BE2C (cell line): Measurements from ENCODE around the gene CHL1.

Source experiments
- DNase-seq: peaks from one replicate; pipeline ENCODE4 v3.0.0-alpha.2; 2020
- H3K27me3 ChIP-seq: fragments of 250-450 bp; sonication (Bioruptor Pico); 2 replicates; pipeline ENCODE4 v1.5.1; 2020; ENCODE audit warnings: mild to moderate bottlenecking
- H3K36me3 ChIP-seq: fragments of 250-450 bp; sonication (Bioruptor Pico); 2 replicates; pipeline ENCODE4 v1.5.1; 2020; ENCODE audit warnings: mild to moderate bottlenecking
- H3K4me1 ChIP-seq: fragments of 250-450 bp; sonication (Bioruptor Pico); 2 replicates; pipeline ENCODE4 v1.5.1; 2020
- H3K4me3 ChIP-seq: 2 replicates; pipeline ENCODE4 v1.5.1; 2011; ENCODE audit warnings: low read depth, low read length
- H3K9me3 ChIP-seq: fragments of 250-450 bp; sonication (Bioruptor Pico); 2 replicates; pipeline ENCODE4 v1.5.1; 2020
- CTCF ChIP-seq: IDR thresholded peaks from 2 replicates; pipeline ENCODE4 v1.5.1; 2012; ENCODE audit warnings: mild to moderate bottlenecking, low read depth, low read length

CHL1 gene

GRCh38 chr3:173886-174285 is 22.7 kb upstream of the CHL1 start:
- no peak for DNase-seq
- H3K4me1 ChIP-seq, result no peaks in the 10 kb centered on the region
- H3K4me3 ChIP-seq, result no peak overlapping the region
- H3K9me3 ChIP-seq, result no peaks in the 10 kb centered on the region
- no peak for TF ChIP-seq CTCF
- H3K27me3 ChIP-seq, result no peaks in the 10 kb centered on the region
- H3K36me3 ChIP-seq, result no peaks in the 10 kb centered on the region

GRCh38 chr3:184976-185375 is 11.6 kb upstream of the CHL1 start:
- Histone ChIP-seq H3K9me3 (no peaks in the 10 kb centered on the region), H3K4me1 (no peaks in the 10 kb centered on the region), H3K27me3 (no peaks in the 10 kb centered on the region), H3K36me3 (no peaks in the 10 kb centered on the region), H3K4me3 (no peak overlapping the region)
- DNase-seq, result no peak
- TF ChIP-seq CTCF, result no peak

- Histone ChIP-seq H3K4me1 (no peaks in the 10 kb centered on the region), H3K36me3 (no peaks in the 10 kb centered on the region), H3K4me3 (no peak overlapping the region), H3K27me3 (peaks cover 16% of the 10 kb centered on the region), H3K9me3 (no peaks in the 10 kb centered on the region)
- no peak for DNase-seq
- TF ChIP-seq CTCF, result no peak
Measured at GRCh38 chr3:192215-192929, 4.2 kb upstream of the CHL1 start.

- Histone ChIP-seq H3K27me3 (peaks cover 24% of the 10 kb centered on the region), H3K9me3 (no peaks in the 10 kb centered on the region), H3K4me3 (no peak overlapping the region), H3K36me3 (no peaks in the 10 kb centered on the region), H3K4me1 (no peaks in the 10 kb centered on the region)
- no peak for DNase-seq
- no peak for TF ChIP-seq CTCF
Measured at GRCh38 chr3:194001-194400, 2.6 kb upstream of the CHL1 start.

GRCh38 chr3:194421-194820 is 2.1 kb upstream of the CHL1 start:
- DNase-seq, result no peak
- no peaks in the 10 kb centered on the region for H3K36me3 ChIP-seq
- no peaks in the 10 kb centered on the region for H3K9me3 ChIP-seq
- peaks cover 24% of the 10 kb centered on the region for H3K27me3 ChIP-seq
- no peak for TF ChIP-seq CTCF
- no peak overlapping the region for H3K4me3 ChIP-seq
- no peaks in the 10 kb centered on the region for H3K4me1 ChIP-seq

- no peak overlapping the region for H3K4me3 ChIP-seq
- DNase-seq, result no peak
- no peak for TF ChIP-seq CTCF
- no peaks in the 10 kb centered on the region for H3K9me3 ChIP-seq
- H3K36me3 ChIP-seq, result no peaks in the 10 kb centered on the region
- peaks cover 24% of the 10 kb centered on the region for H3K27me3 ChIP-seq
- H3K4me1 ChIP-seq, result no peaks in the 10 kb centered on the region
Measured at GRCh38 chr3:195666-196065, 897 bp upstream of the CHL1 start.
